ENCODE data around the gene FNBP1. TPM values are rescaled to one million over a fixed set of nuclear protein-coding genes. Genes with fewer than 3 reads are reported as not detected.

Gene FNBP1
- total and polyA plus RNA-seq, 4 donors, result 16.0 to 94.3 (median 29.5) TPM

DNA sequence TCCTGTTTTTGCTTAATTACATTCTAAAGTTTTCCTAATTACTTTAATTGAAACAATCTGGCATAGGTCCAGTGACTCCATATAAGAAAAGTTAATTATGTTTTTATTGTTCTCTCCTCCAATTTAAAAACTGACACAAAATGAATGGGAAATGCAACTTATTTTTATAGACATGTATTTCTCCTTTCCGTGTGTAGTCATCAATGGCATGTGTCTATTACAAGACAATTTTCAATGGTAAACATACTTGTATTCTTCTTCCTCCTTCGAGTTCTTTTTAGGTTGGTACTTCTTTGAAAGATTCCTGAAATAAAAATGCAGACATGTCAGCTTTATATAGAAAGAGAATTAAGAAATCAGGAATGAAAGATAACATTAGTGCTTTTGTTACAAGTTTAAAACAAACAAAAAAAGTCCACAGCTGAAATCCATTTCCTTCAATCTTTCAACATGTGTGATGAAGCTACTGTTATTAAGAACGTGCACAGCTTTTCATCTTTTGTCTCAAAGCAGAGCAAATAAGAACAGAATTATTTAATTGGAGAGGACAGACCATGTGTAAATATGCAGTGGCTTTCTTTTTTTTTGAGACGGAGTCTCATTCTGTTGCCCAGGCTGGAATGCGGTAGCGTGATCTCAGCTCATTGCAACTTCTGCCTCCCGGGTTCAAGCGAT lies 63.8 kb downstream of the FNBP1 start:
- H3K9ac ChIP-seq (ENCODE audit: insufficient read depth in 1 of 2, low read length in 2 of 2), result no peak overlapping the region
- H3K27ac ChIP-seq (ENCODE audit: low read depth in 1 of 2, low read length in 1 of 2), result no peak overlapping the region
- H3K4me1 ChIP-seq (ENCODE audit: control insufficient read depth in 5 of 5, insufficient read depth in 5 of 5, low read length in 5 of 5), result peaks cover 0 to 2% (median 0%) of the 10 kb centered on the region in 5 donors
- WGBS, 2 donors, result 78 to 81% methylated on average over 8 of the region's 8 CpGs
- H3K4me3 ChIP-seq, result no peak overlapping the region
- no peak for ATAC-seq (ENCODE audit: insufficient read depth, low FRiP score)
- peaks cover 1 to 4% (median 2%) of the 10 kb centered on the region in 4 donors for H3K36me3 ChIP-seq (ENCODE audit: control insufficient read depth in 4 of 4, insufficient read depth in 4 of 4, low read length in 4 of 4)
- no peaks in the 10 kb centered on the region for H3K27me3 ChIP-seq (ENCODE audit: control insufficient read depth in 3 of 3, insufficient read depth in 3 of 3, low read length in 2 of 3)
- DNase-seq, result no peak
- H3K9me3 ChIP-seq (ENCODE audit: control insufficient read depth in 4 of 4, insufficient read depth in 3 of 4, low read length in 3 of 4), result no peaks in the 10 kb centered on the region
- no peak for TF ChIP-seq CTCF (IDR thresholded peaks at IDR 0.05; ENCODE audit: control extremely low read depth, extremely low read depth)

- H3K27me3 ChIP-seq (ENCODE audit: control insufficient read depth in 3 of 3, insufficient read depth in 3 of 3, low read length in 2 of 3), result no peaks in the 10 kb centered on the region
- H3K4me3 ChIP-seq, result no peak overlapping the region
- H3K4me1 ChIP-seq (ENCODE audit: control insufficient read depth in 5 of 5, insufficient read depth in 5 of 5, low read length in 5 of 5), result peaks cover 0 to 2% (median 0%) of the 10 kb centered on the region in 5 donors
- H3K36me3 ChIP-seq (ENCODE audit: control insufficient read depth in 4 of 4, insufficient read depth in 4 of 4, low read length in 4 of 4), result peaks cover 2 to 12% (median 5%) of the 10 kb centered on the region in 4 donors
- 90 to 95% methylated on average over 4 of the region's 4 CpGs for WGBS, 2 donors
- H3K27ac ChIP-seq (ENCODE audit: low read depth in 1 of 2, low read length in 1 of 2), result no peak overlapping the region
- DNase-seq, result no peak
- TF ChIP-seq CTCF (IDR thresholded peaks at IDR 0.05; ENCODE audit: control extremely low read depth, extremely low read depth), result no peak
- no peaks in the 10 kb centered on the region for H3K9me3 ChIP-seq (ENCODE audit: control insufficient read depth in 4 of 4, insufficient read depth in 3 of 4, low read length in 3 of 4)
- ATAC-seq (ENCODE audit: insufficient read depth, low FRiP score), result no peak
- H3K9ac ChIP-seq (ENCODE audit: insufficient read depth in 1 of 2, low read length in 2 of 2), result no peak overlapping the region
Measured at GRCh38 chr9:129972816-129973215, 70.2 kb downstream of the FNBP1 start.

GRCh38 chr9:129968690-129969485 lies 74.1 kb downstream of the FNBP1 start:
- H3K27me3 ChIP-seq (ENCODE audit: control insufficient read depth in 3 of 3, insufficient read depth in 3 of 3, low read length in 2 of 3), result no peaks in the 10 kb centered on the region
- ATAC-seq (ENCODE audit: insufficient read depth, low FRiP score) (no peak), DNase-seq (peak in 1 of 3 donors; percentile 37)
- no peak for TF ChIP-seq CTCF (IDR thresholded peaks at IDR 0.05; ENCODE audit: control extremely low read depth, extremely low read depth)
- peaks cover 0 to 8% (median 3%) of the 10 kb centered on the region in 4 donors for H3K36me3 ChIP-seq (ENCODE audit: control insufficient read depth in 4 of 4, insufficient read depth in 4 of 4, low read length in 4 of 4)
- H3K9ac ChIP-seq (ENCODE audit: insufficient read depth in 1 of 2, low read length in 2 of 2), result no peak overlapping the region
- WGBS, 2 donors, result 32 to 57% methylated on average over 4 of the region's 4 CpGs
- H3K4me3 ChIP-seq, result no peak overlapping the region
- H3K9me3 ChIP-seq (ENCODE audit: control insufficient read depth in 4 of 4, insufficient read depth in 3 of 4, low read length in 3 of 4), result no peaks in the 10 kb centered on the region
- peaks cover 0 to 9% (median 7%) of the 10 kb centered on the region in 5 donors for H3K4me1 ChIP-seq (ENCODE audit: control insufficient read depth in 5 of 5, insufficient read depth in 5 of 5, low read length in 5 of 5)
- no peak overlapping the region for H3K27ac ChIP-seq (ENCODE audit: low read depth in 1 of 2, low read length in 1 of 2)
